Gastroesophageal sphincter (tissue), 3 donors: ENCODE data around the gene MAPK8IP3.

Experiments used
- CTCF ChIP-seq, 4 experiments: fragments of 200-600 bp in 2 of 4; fragments of 450-650 bp in 2 of 4; sonication (generic) in 1 of 4; IDR thresholded peaks; one replicate each; pipeline ENCODE4 v1.5.1; 2017 to 2019; ENCODE audit warnings: antibody characterized with exemption in 4 of 4, mild to moderate bottlenecking in 2 of 4, moderate library complexity in 2 of 4
- POLR2A ChIP-seq, 2 donors: fragments of 450-650 bp; IDR thresholded peaks; one replicate each; pipeline ENCODE4 v1.6.1; 2017; ENCODE audit warnings: antibody characterized with exemption in 2 of 2, mild to moderate bottlenecking in 2 of 2, moderate library complexity in 1 of 2
- POLR2AphosphoS5 ChIP-seq: sonication (generic); formaldehyde crosslinking; IDR thresholded peaks from one replicate; pipeline ENCODE4 v1.6.1; 2017; ENCODE audit warnings: antibody characterized with exemption

DNA sequence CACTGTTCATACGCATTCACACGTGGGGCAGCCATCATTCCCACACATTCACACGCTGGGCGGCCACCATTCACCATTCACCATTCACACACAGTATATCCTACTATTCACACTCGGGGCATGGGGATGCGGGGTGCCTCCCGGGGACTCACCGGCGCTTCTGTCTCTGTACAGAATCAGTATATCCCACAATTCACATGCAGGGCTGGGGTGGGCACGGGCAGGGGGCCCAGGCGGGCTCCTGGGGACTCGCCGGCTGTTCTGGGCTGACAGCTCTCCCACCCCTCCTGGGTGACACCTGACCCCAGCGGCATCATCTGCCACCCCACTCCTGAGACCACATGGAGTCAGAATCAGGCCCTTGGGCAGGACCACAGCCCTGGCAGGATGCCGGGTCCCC is 55.8 kb downstream of the MAPK8IP3 start:
- TF ChIP-seq CTCF (IDR thresholded peaks at IDR 0.05) = no peak
- no peak for TF ChIP-seq POLR2A (IDR thresholded peaks at IDR 0.05)
- TF ChIP-seq POLR2AphosphoS5 = no peak
